Naive thymus-derived CD4-positive, alpha-beta T cell (primary cell): ENCODE results near the gene CLCN1. TPM values are rescaled to one million over a fixed set of nuclear protein-coding genes. Genes with fewer than 3 reads are reported as not detected.

Source experiments
- ATAC-seq: fragments of 150-1000 bp; cut with Tn5 transposase; 2 replicates; pipeline ENCODE4 v1.10.0; 2021; ENCODE audit warnings: mild to moderate bottlenecking, moderate library complexity
- CTCF ChIA-PET: fragments of 350-600 bp; sonication (Branson Sonifier 250); formaldehyde crosslinking; loops from one replicate; lab custom pipeline; 2021; ENCODE audit warnings: antibody characterized with exemption; lab: Charles Lee
- POLR2A ChIA-PET: fragments of 350-600 bp; sonication (Branson Sonifier 250); formaldehyde crosslinking; loops from one replicate; lab custom pipeline; 2021; ENCODE audit warnings: antibody characterized with exemption, inconsistent platforms; lab: Charles Lee
- DNase-seq, 9 donors: peaks; one replicate each; pipeline versions ENCODE4 v3.0.0 to v3.0.0-alpha.2; 2020 to 2022; ENCODE audit warnings: mixed read lengths in 1 of 9
- H3K27ac ChIP-seq: one replicate; pipeline ENCODE4 v1.7.0; 2013; ENCODE audit warnings: mild to moderate bottlenecking, low read depth, low read length, moderate library complexity
- H3K27me3 ChIP-seq, 2 donors: one replicate each; pipeline ENCODE4 v1.7.0; 2013; ENCODE audit warnings: low read length in 2 of 2, mild to moderate bottlenecking in 2 of 2, moderate library complexity in 2 of 2; ENCODE audit not compliant: control insufficient read depth in 2 of 2, insufficient read depth in 2 of 2
- H3K36me3 ChIP-seq, 3 experiments: 1 replicate in 2 of 3; 2 replicates in 1 of 3; pipeline ENCODE4 v1.7.0; 2013; ENCODE audit warnings: low read length in 3 of 3, mild to moderate bottlenecking in 3 of 3, moderate library complexity in 1 of 3; ENCODE audit not compliant: insufficient read depth in 3 of 3, control insufficient read depth in 2 of 3
- H3K4me1 ChIP-seq, 2 donors: one replicate each; pipeline ENCODE4 v1.7.0; 2013; ENCODE audit warnings: low read length in 2 of 2, mild to moderate bottlenecking in 2 of 2, moderate library complexity in 1 of 2; ENCODE audit not compliant: control insufficient read depth in 2 of 2, insufficient read depth in 2 of 2
- H3K4me3 ChIP-seq: 2 replicates; pipeline ENCODE4 v1.7.0; 2013; ENCODE audit warnings: mild to moderate bottlenecking, low read length
- H3K9me3 ChIP-seq, 3 experiments: 1 replicate in 2 of 3; 2 replicates in 1 of 3; pipeline ENCODE4 v1.7.0; 2013; ENCODE audit warnings: low read length in 3 of 3; ENCODE audit not compliant: control insufficient read depth in 2 of 3
- H3K27ac Mint-ChIP-seq, 9 donors: one replicate each; pipeline ENCODE4 v1.8.0; 2020 to 2022; ENCODE audit warnings: mixed read lengths in 9 of 9, mild to moderate bottlenecking in 8 of 9, moderate library complexity in 5 of 9, inconsistent platforms in 2 of 9
- H3K27me3 Mint-ChIP-seq, 5 donors: one replicate each; pipeline ENCODE4 v1.8.0; 2021 to 2022; ENCODE audit warnings: mixed read lengths in 5 of 5, mild to moderate bottlenecking in 1 of 5
- H3K36me3 Mint-ChIP-seq, 5 donors: one replicate each; pipeline ENCODE4 v1.8.0; 2020 to 2022; ENCODE audit warnings: mixed read lengths in 5 of 5, mild to moderate bottlenecking in 3 of 5, inconsistent platforms in 1 of 5
- H3K4me1 Mint-ChIP-seq, 7 donors: one replicate each; pipeline ENCODE4 v1.8.0; 2020 to 2022; ENCODE audit warnings: mixed read lengths in 7 of 7, mild to moderate bottlenecking in 3 of 7, inconsistent platforms in 1 of 7
- H3K4me3 Mint-ChIP-seq, 10 donors: one replicate each; pipeline ENCODE4 v1.8.0; 2020 to 2022; ENCODE audit warnings: mild to moderate bottlenecking in 10 of 10, mixed read lengths in 10 of 10, moderate library complexity in 6 of 10, inconsistent platforms in 2 of 10
- H3K9me3 Mint-ChIP-seq, 11 donors: one replicate each; pipeline ENCODE4 v1.8.0; 2020 to 2022; ENCODE audit warnings: mixed read lengths in 11 of 11, mild to moderate bottlenecking in 4 of 11, inconsistent platforms in 1 of 11, moderate library complexity in 1 of 11
- intact Hi-C, 2 donors: fragments of 100-400 bp; cut with micrococcal nuclease; formaldehyde crosslinking; loops; one replicate each; pipeline ENCODE4 v1.15.1; 2023
- polyA plus RNA-seq, 2 donors: library from polyadenylated mRNA; unstranded; fragments of 300-500 nt; fragmentation: Illumina TruSeq; gene quantifications; one replicate each; pipeline ENCODE4 v1.2.3, GENCODE V29; 2021
- total RNA-seq, 6 experiments: library from RNA in 5 of 6; stranded (reverse) in 5 of 6; gene quantifications; 1 replicate in 5 of 6; 2 replicates in 1 of 6; pipeline ENCODE4 v1.2.3 and lab custom pipeline; 2021 to 2026

Gene CLCN1
- total and polyA plus RNA-seq, 7 experiments from 2014 or later: 0.07 to 0.51 TPM; not detected in 5

- CTCF ChIA-PET: interaction anchor here (0.7 to 1.2 kb wide), 5 partner anchors 12 to 100 kb away, joined by 3 to 5 read pairs (median 3); no protein-coding TSS in a partner anchor
- POLR2A ChIA-PET: no interaction called here
- DNase-seq (no peak), ATAC-seq (no peak)
- intact Hi-C loops: no loop called here
- Mint-ChIP-seq H3K4me3 (no peak overlapping the region), H3K27ac (no peak overlapping the region), H3K9me3 (peaks cover 0 to 2% (median 0%) of the 10 kb centered on the region in 11 donors), H3K4me1 (peaks cover 5 to 13% (median 8%) of the 10 kb centered on the region in 7 donors), H3K27me3 (peaks cover 0 to 60% (median 4%) of the 10 kb centered on the region in 5 donors), H3K36me3 (no peaks in the 10 kb centered on the region)
- Histone ChIP-seq H3K4me1 (peaks cover 0 to 4% of the 10 kb centered on the region in 2 donors), H3K4me3 (no peak overlapping the region), H3K27me3 (no peaks in the 10 kb centered on the region), H3K27ac (no peak overlapping the region), H3K9me3 (no peaks in the 10 kb centered on the region), H3K36me3 (no peaks in the 10 kb centered on the region)
Measured at GRCh38 chr7:143343596-143343995, 27.7 kb downstream of the CLCN1 start.

- ChIA-PET CTCF (interaction anchor here (0.6 to 1.7 kb wide), 9 partner anchors 10 to 105 kb away, joined by 3 to 10 read pairs (median 3); no protein-coding TSS in a partner anchor), POLR2A (interaction anchor here (0.9 to 1.3 kb wide), 3 partner anchors 36 to 83 kb away, joined by 3 to 8 read pairs (median 3); partner anchors contain the start of genes EPHA1 and GSTK1)
- peaks cover 0 to 57% (median 2%) of the 10 kb centered on the region in 5 donors for H3K27me3 Mint-ChIP-seq
- intact Hi-C loops: loop anchor here (1.0 to 2.0 kb wide), 8 partner anchors 27 to 105 kb away; partner anchors contain the start of genes CASP2 (in 1 of the 2), EPHA1 (in 1 of the 2) and ZYX (in 1 of the 2)
- DNase-seq (peak; percentile 31 to 62 (median 56)), ATAC-seq (peak; percentile 98)
- Histone ChIP-seq H3K9me3 (no peaks in the 10 kb centered on the region), H3K4me3 (peak overlapping the region; percentile 29), H3K4me1 (peaks cover 0 to 4% of the 10 kb centered on the region in 2 donors), H3K36me3 (no peaks in the 10 kb centered on the region), H3K27ac (no peak overlapping the region), H3K27me3 (no peaks in the 10 kb centered on the region)
- peak overlapping the region in 3 of 9 donors; percentile 3 to 79 (median 56) for H3K27ac Mint-ChIP-seq
- peak overlapping the region; percentile 56 to 87 (median 76) for H3K4me3 Mint-ChIP-seq
- peaks cover 0 to 2% (median 0%) of the 10 kb centered on the region in 11 donors for H3K9me3 Mint-ChIP-seq
- no peaks in the 10 kb centered on the region for H3K36me3 Mint-ChIP-seq
- H3K4me1 Mint-ChIP-seq: peaks cover 5 to 13% (median 9%) of the 10 kb centered on the region in 7 donors
Measured at GRCh38 chr7:143345428-143345900, 29.6 kb downstream of the CLCN1 start.

GRCh38 chr7:143346018-143346417, 30.1 kb downstream of the CLCN1 start:
- Mint-ChIP-seq H3K4me3 (peak overlapping the region in 3 of 10 donors; percentile 65 to 84 (median 75)), H3K4me1 (peaks cover 5 to 13% (median 9%) of the 10 kb centered on the region in 7 donors), H3K27me3 (peaks cover 0 to 57% (median 0%) of the 10 kb centered on the region in 5 donors), H3K9me3 (peaks cover 0 to 2% (median 0%) of the 10 kb centered on the region in 11 donors), H3K27ac (peak overlapping the region in 1 of 9 donors; percentile 79), H3K36me3 (no peaks in the 10 kb centered on the region)
- DNase-seq: no peak
- Histone ChIP-seq H3K9me3 (no peaks in the 10 kb centered on the region), H3K27ac (no peak overlapping the region), H3K27me3 (no peaks in the 10 kb centered on the region), H3K4me3 (no peak overlapping the region), H3K4me1 (peaks cover 0 to 4% of the 10 kb centered on the region in 2 donors), H3K36me3 (no peaks in the 10 kb centered on the region)
- ChIA-PET CTCF (interaction anchor here (0.6 to 1.7 kb wide), 7 partner anchors 10 to 106 kb away, joined by 3 to 10 read pairs (median 3); no protein-coding TSS in a partner anchor), POLR2A (interaction anchor here (0.9 to 1.3 kb wide), 5 partner anchors 18 to 83 kb away, joined by 3 to 8 read pairs (median 3); partner anchors contain the start of genes EPHA1 and GSTK1)
- intact Hi-C loops: no loop called here
- ATAC-seq: no peak

GRCh38 chr7:143347950-143348349, 32.0 kb downstream of the CLCN1 start:
- H3K4me1 ChIP-seq: peaks cover 0 to 4% of the 10 kb centered on the region in 2 donors
- no peak for ATAC-seq
- H3K4me3 ChIP-seq: no peak overlapping the region
- no peak overlapping the region for H3K4me3 Mint-ChIP-seq
- ChIA-PET CTCF (interaction anchor here (0.8 to 1.0 kb wide), 2 partner anchors 21 to 49 kb away, joined by 3 to 5 read pairs; no protein-coding TSS in a partner anchor), POLR2A (no interaction called here)
- peaks cover 5 to 13% (median 9%) of the 10 kb centered on the region in 7 donors for H3K4me1 Mint-ChIP-seq
- H3K9me3 Mint-ChIP-seq: peaks cover 0 to 2% (median 0%) of the 10 kb centered on the region in 11 donors
- no peak overlapping the region for H3K27ac Mint-ChIP-seq
- intact Hi-C loops: no loop called here
- DNase-seq: no peak
- H3K27ac ChIP-seq: no peak overlapping the region
- H3K27me3 Mint-ChIP-seq: peaks cover 0 to 54% (median 0%) of the 10 kb centered on the region in 5 donors
- H3K36me3 Mint-ChIP-seq: no peaks in the 10 kb centered on the region
- H3K36me3 ChIP-seq: no peaks in the 10 kb centered on the region
- no peaks in the 10 kb centered on the region for H3K9me3 ChIP-seq
- H3K27me3 ChIP-seq: no peaks in the 10 kb centered on the region

- Histone ChIP-seq H3K27ac (no peak overlapping the region), H3K4me3 (no peak overlapping the region), H3K4me1 (no peaks in the 10 kb centered on the region), H3K9me3 (no peaks in the 10 kb centered on the region), H3K36me3 (no peaks in the 10 kb centered on the region), H3K27me3 (no peaks in the 10 kb centered on the region)
- ChIA-PET POLR2A (interaction anchor here (0.6 to 1.2 kb wide), 4 partner anchors 13 to 943 kb away, joined by 3 read pairs; no protein-coding TSS in a partner anchor), CTCF (interaction anchor here (1.3 kb wide), 1 partner anchor 15 kb away, joined by 4 read pairs; no protein-coding TSS in a partner anchor)
- Mint-ChIP-seq H3K4me1 (peaks cover 0 to 4% (median 0%) of the 10 kb centered on the region in 7 donors), H3K4me3 (no peak overlapping the region), H3K27ac (no peak overlapping the region), H3K9me3 (peaks cover 0 to 3% (median 0%) of the 10 kb centered on the region in 11 donors), H3K27me3 (peaks cover 0 to 45% (median 0%) of the 10 kb centered on the region in 5 donors), H3K36me3 (no peaks in the 10 kb centered on the region)
- DNase-seq: no peak
- intact Hi-C loops: no loop called here
- no peak for ATAC-seq
Measured at GRCh38 chr7:143351060-143351459, 35.1 kb downstream of the CLCN1 start.

GRCh38 chr7:143351574-143351973, 35.7 kb downstream of the CLCN1 start:
- intact Hi-C loops: no loop called here
- POLR2A ChIA-PET: interaction anchor here (0.6 to 1.2 kb wide), 2 partner anchors 29 to 944 kb away, joined by 3 read pairs; no protein-coding TSS in a partner anchor
- ATAC-seq (no peak), DNase-seq (no peak)
- Mint-ChIP-seq H3K36me3 (no peaks in the 10 kb centered on the region), H3K27me3 (peaks cover 0 to 42% (median 0%) of the 10 kb centered on the region in 5 donors), H3K4me1 (peaks cover 0 to 3% (median 0%) of the 10 kb centered on the region in 7 donors), H3K9me3 (peaks cover 0 to 2% (median 0%) of the 10 kb centered on the region in 11 donors), H3K27ac (no peak overlapping the region), H3K4me3 (no peak overlapping the region)
- Histone ChIP-seq H3K4me3 (no peak overlapping the region), H3K36me3 (no peaks in the 10 kb centered on the region), H3K9me3 (no peaks in the 10 kb centered on the region), H3K27me3 (no peaks in the 10 kb centered on the region), H3K27ac (no peak overlapping the region), H3K4me1 (no peaks in the 10 kb centered on the region)
- CTCF ChIA-PET: no interaction called here
